ENCODE data around the gene IL17REL.

The IL17REL gene

GRCh38 chr22:49967706-49968208 is 44.8 kb downstream of the IL17REL start:
- DNase-seq (ENCODE audit: low read depth in 2 of 2) = no peak

GRCh38 chr22:49966774-49967705 is 45.5 kb downstream of the IL17REL start:
- no peak for DNase-seq (ENCODE audit: low read depth in 2 of 2)

GRCh38 chr22:49966041-49966773 is 46.4 kb downstream of the IL17REL start:
- DNase-seq (ENCODE audit: low read depth in 2 of 2) = no peak

GRCh38 chr22:49965091-49966040 is 47.2 kb downstream of the IL17REL start:
- DNase-seq (ENCODE audit: low read depth in 2 of 2) = no peak

GRCh38 chr22:49964136-49965090 is 48.2 kb downstream of the IL17REL start:
- DNase-seq (ENCODE audit: low read depth in 2 of 2) = no peak

GRCh38 chr22:49963647-49964026 is 48.9 kb downstream of the IL17REL start:
- no peak for DNase-seq (ENCODE audit: low read depth in 2 of 2)

- DNase-seq (ENCODE audit: low read depth in 2 of 2) = no peak
Observed at GRCh38 chr22:49962751-49963646, 49.6 kb downstream of the IL17REL start.

- DNase-seq (ENCODE audit: low read depth in 2 of 2) = peak; percentile 82 to 83
Observed at GRCh38 chr22:49962012-49962750, 50.4 kb downstream of the IL17REL start.

GRCh38 chr22:49961601-49962011 is 51.0 kb downstream of the IL17REL start:
- no peak for DNase-seq (ENCODE audit: low read depth in 2 of 2)

GRCh38 chr22:49961005-49961600 is 51.5 kb downstream of the IL17REL start:
- DNase-seq (ENCODE audit: low read depth in 2 of 2) = no peak

- peak; percentile 89 to 91 for DNase-seq (ENCODE audit: low read depth in 2 of 2)
Observed at GRCh38 chr22:49960159-49961004, 52.2 kb downstream of the IL17REL start, which contains the start of gene PIM3. TSS of gene PIM3 (plus strand) at chr22:49960772. CDS start at chr22:49960948, 176 bp downstream.

- DNase-seq (ENCODE audit: low read depth in 2 of 2) = no peak
Observed at GRCh38 chr22:49959782-49960158, 52.8 kb downstream of the IL17REL start.

- DNase-seq (ENCODE audit: low read depth in 2 of 2) = no peak
Observed at GRCh38 chr22:49958931-49959781, 53.4 kb downstream of the IL17REL start.

- no peak for DNase-seq (ENCODE audit: low read depth in 2 of 2)
Observed at GRCh38 chr22:49958366-49958921, 54.1 kb downstream of the IL17REL start.

GRCh38 chr22:49957826-49958365 is 54.7 kb downstream of the IL17REL start:
- no peak for DNase-seq (ENCODE audit: low read depth in 2 of 2)
